ENCODE measurements around the gene CREB3L2.

The CREB3L2 gene

DNA sequence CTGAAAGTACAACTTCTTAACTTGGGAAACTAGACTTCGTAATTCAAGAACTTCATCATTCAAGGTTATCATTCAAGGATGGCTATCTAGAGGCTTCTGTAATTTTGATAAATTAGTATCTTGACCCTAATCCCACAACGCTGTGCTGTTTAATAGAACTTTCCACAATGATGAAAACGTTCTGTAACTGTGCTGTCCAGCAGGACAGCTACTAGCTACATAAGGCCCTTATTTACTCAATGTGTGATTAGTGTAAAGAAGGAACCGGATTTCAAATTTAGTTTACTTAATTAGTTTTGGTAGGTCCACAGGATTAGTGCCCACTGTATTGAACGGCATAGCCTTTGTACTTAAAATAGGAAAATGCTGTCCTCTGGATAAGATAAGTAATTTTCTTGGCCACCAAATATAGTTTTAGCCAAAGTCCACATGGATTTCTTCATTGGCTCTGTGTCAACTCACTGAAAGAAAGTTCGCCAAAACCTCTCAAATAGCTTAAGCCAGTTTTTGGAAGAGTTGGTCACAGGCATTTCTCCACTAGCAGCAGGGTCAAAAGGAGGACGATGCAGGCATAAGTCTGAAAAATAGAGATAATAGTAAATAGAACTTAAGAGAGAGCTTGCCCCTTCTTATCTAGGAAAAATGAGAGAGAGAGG, 172.4 kb downstream of the CREB3L2 start:
- no peak for DNase-seq

DNA sequence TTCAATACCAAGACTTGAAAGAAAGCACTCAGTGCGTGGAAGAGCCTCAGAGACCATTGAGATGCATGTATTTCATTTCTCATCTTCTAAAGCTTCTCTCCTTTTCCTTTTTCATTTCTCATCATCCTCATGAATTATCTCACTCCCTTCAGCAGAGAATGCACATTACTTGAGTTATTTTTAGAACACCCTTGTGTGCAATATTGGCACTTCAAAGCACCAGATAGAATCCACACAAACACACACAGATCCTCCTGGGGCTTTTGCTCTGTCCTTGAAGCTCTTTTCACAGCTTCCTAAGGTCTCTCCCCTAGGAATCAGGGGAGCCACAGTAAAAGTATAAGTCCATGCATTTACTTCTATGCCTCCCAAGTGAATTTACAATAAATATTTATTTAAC, 173.4 kb downstream of the CREB3L2 start:
- DNase-seq: no peak

DNA sequence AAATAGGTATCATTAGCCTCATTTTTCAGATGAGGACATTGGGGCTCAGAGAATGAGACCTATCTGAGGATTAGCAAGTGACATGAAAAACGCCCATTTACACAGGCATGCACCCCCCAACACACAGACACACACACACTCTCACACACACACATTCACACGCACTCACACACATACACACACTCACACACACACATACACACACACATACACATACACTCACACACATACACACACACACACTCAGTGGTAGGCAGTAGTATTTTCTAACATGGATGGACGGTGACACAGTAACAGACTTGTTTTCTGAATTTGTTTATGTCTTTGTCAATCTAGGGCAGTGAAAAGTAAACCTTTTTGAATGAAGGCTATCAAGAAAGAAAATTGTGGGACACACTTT, 176.4 kb downstream of the CREB3L2 start:
- no peak for DNase-seq

Measured in GOT3 (cell line).